ENCODE data around the gene PTGIR.

DNA sequence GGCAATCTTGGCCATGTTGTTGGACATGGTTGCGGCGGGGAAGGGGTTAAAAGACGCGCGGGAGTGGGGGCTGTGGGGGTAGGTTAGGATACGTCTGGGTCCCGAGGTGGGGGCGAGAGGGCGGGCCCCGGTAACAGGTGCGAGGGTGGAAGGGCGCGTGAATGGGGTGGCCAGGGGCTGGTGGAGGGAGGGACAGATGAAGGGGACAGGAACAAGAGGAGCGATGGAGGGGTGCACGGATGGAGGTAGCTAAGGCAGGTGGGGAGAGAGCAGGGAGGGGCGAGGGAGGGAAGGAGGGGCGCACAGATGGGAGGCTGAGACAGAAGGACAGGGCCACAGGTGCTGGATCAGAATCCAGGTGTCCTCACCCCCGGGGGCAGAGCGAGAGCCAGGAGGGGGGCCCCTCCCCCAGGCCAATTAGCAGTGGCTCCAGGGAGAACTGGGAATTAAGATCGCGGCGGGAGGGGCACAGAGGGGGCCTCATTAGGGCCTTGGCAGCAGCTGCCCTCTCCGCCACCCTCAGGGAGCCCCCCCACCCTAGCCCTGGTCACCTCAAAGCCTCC is 9.8 kb upstream of the PTGIR start:
- TF ChIP-seq GATA3 (IDR thresholded peaks at IDR 0.05; ENCODE audit: low read depth, low read length) = no peak
- no peak for TF ChIP-seq GATA2 (IDR thresholded peaks at IDR 0.05; ENCODE audit: low read depth, low read length)

All from SH-SY5Y (cell line).